ENCODE data around the gene SPTBN1. TPM values are rescaled to one million over a fixed set of nuclear protein-coding genes. Genes with fewer than 3 reads are reported as not detected.

Gene SPTBN1
- total and polyA plus RNA-seq, 2 of the 13 experiments (the other 11 are each of a cell fraction or from before 2014, with no cell fraction given), result 123 to 299 TPM

DNA sequence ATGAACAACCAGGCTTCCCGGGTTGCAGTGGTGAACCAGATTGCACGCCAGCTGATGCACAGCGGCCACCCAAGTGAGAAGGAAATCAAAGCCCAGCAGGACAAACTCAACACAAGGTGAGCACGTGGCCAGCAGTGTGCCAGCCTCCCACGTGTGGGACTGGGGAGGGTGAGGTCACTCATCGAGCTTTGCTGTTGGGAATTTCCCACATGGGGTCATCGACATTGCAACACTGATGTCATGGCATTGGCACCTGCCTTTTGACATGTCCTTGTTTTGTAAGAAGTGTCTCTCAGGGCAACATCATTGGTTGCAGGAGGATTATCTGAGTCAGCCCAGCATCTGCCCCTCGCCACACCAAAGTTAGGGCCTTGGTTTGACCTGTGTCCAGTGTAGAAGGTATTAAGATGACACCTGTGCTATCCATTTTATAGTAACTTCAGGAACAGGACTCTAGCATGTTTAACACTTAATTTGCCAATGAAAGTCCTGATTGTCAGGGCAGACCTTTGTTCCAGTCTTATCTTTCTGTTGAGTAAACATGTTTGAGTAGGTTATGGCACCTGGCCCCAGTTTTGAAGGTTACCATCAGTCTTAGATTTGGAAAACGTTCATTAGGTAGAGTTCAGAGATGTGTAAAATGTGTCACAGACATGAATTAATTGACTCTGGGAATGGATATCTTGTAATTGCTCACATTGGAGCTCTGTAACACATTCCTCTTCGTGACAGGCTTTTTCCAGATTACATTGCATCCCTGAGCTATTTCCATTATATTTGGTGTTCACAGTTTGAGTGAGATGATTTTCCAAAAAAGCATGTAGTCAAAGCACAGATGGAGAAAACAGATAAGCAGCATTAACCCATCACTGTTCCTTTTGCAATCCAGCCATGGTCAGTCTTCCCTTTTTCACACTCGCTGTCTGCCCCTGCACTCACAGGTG lies 174.1 kb downstream of the SPTBN1 start (continued):
- TF ChIP-seq, protein P1, sequence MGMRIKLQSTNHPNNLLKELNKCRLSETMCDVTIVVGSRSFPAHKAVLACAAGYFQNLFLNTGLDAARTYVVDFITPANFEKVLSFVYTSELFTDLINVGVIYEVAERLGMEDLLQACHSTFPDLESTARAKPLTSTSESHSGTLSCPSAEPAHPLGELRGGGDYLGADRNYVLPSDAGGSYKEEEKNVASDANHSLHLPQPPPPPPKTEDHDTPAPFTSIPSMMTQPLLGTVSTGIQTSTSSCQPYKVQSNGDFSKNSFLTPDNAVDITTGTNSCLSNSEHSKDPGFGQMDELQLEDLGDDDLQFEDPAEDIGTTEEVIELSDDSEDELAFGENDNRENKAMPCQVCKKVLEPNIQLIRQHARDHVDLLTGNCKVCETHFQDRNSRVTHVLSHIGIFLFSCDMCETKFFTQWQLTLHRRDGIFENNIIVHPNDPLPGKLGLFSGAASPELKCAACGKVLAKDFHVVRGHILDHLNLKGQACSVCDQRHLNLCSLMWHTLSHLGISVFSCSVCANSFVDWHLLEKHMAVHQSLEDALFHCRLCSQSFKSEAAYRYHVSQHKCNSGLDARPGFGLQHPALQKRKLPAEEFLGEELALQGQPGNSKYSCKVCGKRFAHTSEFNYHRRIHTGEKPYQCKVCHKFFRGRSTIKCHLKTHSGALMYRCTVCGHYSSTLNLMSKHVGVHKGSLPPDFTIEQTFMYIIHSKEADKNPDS (CRISPR knock-in tag; IDR thresholded peaks at IDR 0.05), result no peak
- TF ChIP-seq, protein P2, sequence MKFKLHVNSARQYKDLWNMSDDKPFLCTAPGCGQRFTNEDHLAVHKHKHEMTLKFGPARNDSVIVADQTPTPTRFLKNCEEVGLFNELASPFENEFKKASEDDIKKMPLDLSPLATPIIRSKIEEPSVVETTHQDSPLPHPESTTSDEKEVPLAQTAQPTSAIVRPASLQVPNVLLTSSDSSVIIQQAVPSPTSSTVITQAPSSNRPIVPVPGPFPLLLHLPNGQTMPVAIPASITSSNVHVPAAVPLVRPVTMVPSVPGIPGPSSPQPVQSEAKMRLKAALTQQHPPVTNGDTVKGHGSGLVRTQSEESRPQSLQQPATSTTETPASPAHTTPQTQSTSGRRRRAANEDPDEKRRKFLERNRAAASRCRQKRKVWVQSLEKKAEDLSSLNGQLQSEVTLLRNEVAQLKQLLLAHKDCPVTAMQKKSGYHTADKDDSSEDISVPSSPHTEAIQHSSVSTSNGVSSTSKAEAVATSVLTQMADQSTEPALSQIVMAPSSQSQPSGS (CRISPR knock-in tag; IDR thresholded peaks at IDR 0.05), result peak; percentile 99
- peak; percentile 75; the same call in 1 of the 2 replicates for TF ChIP-seq HOXA3 (CRISPR knock-in tag; IDR thresholded peaks at IDR 0.05)
- TF ChIP-seq RXRA (CRISPR knock-in tag; IDR thresholded peaks at IDR 0.05), result peak; percentile 95
- no peak for TF ChIP-seq ZNF556 (CRISPR knock-in tag; IDR thresholded peaks at IDR 0.05; ENCODE audit: borderline replicate concordance)
- no peak for TF ChIP-seq CAMTA2 (CRISPR knock-in tag; IDR thresholded peaks at IDR 0.05; ENCODE audit: borderline replicate concordance)
- TF ChIP-seq, protein P3, sequence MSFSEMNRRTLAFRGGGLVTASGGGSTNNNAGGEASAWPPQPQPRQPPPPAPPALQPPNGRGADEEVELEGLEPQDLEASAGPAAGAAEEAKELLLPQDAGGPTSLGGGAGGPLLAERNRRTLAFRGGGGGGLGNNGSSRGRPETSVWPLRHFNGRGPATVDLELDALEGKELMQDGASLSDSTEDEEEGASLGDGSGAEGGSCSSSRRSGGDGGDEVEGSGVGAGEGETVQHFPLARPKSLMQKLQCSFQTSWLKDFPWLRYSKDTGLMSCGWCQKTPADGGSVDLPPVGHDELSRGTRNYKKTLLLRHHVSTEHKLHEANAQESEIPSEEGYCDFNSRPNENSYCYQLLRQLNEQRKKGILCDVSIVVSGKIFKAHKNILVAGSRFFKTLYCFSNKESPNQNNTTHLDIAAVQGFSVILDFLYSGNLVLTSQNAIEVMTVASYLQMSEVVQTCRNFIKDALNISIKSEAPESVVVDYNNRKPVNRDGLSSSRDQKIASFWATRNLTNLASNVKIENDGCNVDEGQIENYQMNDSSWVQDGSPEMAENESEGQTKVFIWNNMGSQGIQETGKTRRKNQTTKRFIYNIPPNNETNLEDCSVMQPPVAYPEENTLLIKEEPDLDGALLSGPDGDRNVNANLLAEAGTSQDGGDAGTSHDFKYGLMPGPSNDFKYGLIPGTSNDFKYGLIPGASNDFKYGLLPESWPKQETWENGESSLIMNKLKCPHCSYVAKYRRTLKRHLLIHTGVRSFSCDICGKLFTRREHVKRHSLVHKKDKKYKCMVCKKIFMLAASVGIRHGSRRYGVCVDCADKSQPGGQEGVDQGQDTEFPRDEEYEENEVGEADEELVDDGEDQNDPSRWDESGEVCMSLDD (CRISPR knock-in tag; IDR thresholded peaks at IDR 0.05; ENCODE audit: borderline replicate concordance), result no peak
- TF ChIP-seq, protein P4, sequence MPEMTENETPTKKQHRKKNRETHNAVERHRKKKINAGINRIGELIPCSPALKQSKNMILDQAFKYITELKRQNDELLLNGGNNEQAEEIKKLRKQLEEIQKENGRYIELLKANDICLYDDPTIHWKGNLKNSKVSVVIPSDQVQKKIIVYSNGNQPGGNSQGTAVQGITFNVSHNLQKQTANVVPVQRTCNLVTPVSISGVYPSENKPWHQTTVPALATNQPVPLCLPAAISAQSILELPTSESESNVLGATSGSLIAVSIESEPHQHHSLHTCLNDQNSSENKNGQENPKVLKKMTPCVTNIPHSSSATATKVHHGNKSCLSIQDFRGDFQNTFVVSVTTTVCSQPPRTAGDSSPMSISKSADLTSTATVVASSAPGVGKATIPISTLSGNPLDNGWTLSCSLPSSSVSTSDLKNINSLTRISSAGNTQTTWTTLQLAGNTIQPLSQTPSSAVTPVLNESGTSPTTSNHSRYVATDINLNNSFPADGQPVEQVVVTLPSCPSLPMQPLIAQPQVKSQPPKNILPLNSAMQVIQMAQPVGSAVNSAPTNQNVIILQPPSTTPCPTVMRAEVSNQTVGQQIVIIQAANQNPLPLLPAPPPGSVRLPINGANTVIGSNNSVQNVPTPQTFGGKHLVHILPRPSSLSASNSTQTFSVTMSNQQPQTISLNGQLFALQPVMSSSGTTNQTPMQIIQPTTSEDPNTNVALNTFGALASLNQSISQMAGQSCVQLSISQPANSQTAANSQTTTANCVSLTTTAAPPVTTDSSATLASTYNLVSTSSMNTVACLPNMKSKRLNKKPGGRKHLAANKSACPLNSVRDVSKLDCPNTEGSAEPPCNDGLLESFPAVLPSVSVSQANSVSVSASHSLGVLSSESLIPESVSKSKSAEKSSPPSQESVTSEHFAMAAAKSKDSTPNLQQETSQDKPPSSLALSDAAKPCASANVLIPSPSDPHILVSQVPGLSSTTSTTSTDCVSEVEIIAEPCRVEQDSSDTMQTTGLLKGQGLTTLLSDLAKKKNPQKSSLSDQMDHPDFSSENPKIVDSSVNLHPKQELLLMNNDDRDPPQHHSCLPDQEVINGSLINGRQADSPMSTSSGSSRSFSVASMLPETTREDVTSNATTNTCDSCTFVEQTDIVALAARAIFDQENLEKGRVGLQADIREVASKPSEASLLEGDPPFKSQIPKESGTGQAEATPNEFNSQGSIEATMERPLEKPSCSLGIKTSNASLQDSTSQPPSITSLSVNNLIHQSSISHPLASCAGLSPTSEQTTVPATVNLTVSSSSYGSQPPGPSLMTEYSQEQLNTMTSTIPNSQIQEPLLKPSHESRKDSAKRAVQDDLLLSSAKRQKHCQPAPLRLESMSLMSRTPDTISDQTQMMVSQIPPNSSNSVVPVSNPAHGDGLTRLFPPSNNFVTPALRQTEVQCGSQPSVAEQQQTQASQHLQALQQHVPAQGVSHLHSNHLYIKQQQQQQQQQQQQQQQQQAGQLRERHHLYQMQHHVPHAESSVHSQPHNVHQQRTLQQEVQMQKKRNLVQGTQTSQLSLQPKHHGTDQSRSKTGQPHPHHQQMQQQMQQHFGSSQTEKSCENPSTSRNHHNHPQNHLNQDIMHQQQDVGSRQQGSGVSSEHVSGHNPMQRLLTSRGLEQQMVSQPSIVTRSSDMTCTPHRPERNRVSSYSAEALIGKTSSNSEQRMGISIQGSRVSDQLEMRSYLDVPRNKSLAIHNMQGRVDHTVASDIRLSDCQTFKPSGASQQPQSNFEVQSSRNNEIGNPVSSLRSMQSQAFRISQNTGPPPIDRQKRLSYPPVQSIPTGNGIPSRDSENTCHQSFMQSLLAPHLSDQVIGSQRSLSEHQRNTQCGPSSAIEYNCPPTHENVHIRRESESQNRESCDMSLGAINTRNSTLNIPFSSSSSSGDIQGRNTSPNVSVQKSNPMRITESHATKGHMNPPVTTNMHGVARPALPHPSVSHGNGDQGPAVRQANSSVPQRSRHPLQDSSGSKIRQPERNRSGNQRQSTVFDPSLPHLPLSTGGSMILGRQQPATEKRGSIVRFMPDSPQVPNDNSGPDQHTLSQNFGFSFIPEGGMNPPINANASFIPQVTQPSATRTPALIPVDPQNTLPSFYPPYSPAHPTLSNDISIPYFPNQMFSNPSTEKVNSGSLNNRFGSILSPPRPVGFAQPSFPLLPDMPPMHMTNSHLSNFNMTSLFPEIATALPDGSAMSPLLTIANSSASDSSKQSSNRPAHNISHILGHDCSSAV (CRISPR knock-in tag; IDR thresholded peaks at IDR 0.05; ENCODE audit: borderline replicate concordance), result no peak
- no peak for TF ChIP-seq ELF4 (CRISPR knock-in tag; IDR thresholded peaks at IDR 0.05; ENCODE audit: borderline replicate concordance)
- TF ChIP-seq, protein P5, sequence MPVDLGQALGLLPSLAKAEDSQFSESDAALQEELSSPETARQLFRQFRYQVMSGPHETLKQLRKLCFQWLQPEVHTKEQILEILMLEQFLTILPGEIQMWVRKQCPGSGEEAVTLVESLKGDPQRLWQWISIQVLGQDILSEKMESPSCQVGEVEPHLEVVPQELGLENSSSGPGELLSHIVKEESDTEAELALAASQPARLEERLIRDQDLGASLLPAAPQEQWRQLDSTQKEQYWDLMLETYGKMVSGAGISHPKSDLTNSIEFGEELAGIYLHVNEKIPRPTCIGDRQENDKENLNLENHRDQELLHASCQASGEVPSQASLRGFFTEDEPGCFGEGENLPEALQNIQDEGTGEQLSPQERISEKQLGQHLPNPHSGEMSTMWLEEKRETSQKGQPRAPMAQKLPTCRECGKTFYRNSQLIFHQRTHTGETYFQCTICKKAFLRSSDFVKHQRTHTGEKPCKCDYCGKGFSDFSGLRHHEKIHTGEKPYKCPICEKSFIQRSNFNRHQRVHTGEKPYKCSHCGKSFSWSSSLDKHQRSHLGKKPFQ (CRISPR knock-in tag; IDR thresholded peaks at IDR 0.05; ENCODE audit: insufficient replicate concordance), result no peak
